GM18519 (cell line): ENCODE data around the gene DDX46.
"Not testable (repeated sequence)": the region's sequence is repeated elsewhere in the genome, so short reads cannot be mapped to it uniquely, and the experiment has no call there.

Experiments used
- ATAC-seq: cut with Tn5 transposase; IDR thresholded peaks from one replicate; pipeline ENCODE4 v1.9.1; 2021; ENCODE audit warnings: mild to moderate bottlenecking, moderate library complexity; ENCODE audit not compliant: unreplicated experiment, low FRiP score

Gene DDX46

DNA sequence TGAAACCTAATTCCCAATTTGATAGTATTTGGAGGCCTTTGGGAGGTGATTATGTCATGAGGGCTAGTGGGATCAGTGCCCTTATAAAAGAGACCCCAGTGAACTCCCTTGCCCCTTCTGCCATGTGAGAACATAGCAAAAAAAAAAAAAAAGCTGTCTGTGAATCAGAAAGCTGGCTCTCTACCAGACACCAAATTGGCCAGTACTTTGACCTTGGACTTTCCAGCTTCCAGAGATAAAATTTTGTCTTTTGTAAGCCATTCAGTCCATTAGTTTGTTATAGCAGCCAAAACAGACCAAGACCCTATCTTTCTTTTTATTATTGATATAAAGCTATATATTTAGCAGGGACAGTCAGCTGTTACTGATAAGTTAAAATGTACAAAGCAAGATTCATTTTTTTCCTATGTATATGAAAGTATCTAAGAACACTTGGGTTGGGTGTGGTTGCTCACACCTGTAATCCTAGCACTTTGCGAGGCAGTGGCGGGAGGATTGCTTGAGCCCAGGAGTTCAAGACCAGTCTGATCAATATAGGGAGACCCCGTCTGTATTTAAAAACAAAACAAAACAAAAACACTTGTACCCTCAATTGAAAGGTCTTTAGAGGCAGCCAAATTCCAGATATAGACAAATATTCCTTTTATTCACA is 79.1 kb downstream of the DDX46 start:
- no peak for ATAC-seq

GRCh38 chr5:134838361-134838760 is 79.8 kb downstream of the DDX46 start:
- ATAC-seq = not testable (repeated sequence)

DNA sequence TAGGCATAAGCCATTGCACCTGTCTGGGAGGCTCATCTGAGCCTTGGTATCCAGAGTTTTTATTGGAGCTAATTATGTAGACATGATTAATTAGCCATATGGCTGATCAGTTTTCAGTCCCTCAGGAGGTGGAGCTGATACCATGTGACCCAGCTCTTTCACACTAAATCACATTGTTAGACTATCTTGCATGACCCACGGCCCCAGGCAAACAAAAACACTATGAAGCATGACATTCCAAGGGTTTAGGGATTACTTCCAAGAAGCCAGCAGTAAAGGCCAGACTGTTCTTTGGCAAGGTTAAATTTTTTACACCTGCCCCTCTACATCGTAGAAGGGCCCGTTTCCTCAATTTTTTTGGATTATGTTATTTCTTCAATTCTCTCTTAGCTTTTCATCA is 82.2 kb downstream of the DDX46 start:
- no peak for ATAC-seq

GRCh38 chr5:134844252-134844651 is 85.7 kb downstream of the DDX46 start:
- ATAC-seq = no peak

GRCh38 chr5:134845335-134845851 is 86.8 kb downstream of the DDX46 start:
- no peak for ATAC-seq

- ATAC-seq = peak; percentile 91
Measured at GRCh38 chr5:134845852-134846640, 87.5 kb downstream of the DDX46 start, which contains the start of gene C5orf24. Gene C5orf24, plus strand, starts transcription at chr5:134845968. Its CDS starts 8,933 bp downstream, at chr5:134854901.

DNA sequence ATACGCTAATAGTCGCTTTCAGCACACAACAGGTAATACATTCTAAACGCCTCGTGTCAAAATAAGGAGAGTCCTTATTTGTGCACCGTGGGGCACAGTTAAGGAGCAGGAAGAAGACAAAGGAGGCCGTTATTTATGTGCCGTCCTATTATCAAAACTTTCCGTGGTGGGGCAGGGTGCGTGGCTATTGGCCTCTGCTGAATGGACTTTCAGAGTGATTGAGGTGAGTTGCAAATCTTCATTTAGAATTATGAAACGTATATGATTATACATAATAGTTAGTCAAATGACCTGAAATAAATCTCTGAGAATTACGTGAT is 88.0 kb downstream of the DDX46 start:
- no peak for ATAC-seq

GRCh38 chr5:134849434-134849933 is 90.9 kb downstream of the DDX46 start:
- ATAC-seq = not testable (repeated sequence)

- no peak for ATAC-seq
Measured at GRCh38 chr5:134851307-134851923, 92.8 kb downstream of the DDX46 start.

DNA sequence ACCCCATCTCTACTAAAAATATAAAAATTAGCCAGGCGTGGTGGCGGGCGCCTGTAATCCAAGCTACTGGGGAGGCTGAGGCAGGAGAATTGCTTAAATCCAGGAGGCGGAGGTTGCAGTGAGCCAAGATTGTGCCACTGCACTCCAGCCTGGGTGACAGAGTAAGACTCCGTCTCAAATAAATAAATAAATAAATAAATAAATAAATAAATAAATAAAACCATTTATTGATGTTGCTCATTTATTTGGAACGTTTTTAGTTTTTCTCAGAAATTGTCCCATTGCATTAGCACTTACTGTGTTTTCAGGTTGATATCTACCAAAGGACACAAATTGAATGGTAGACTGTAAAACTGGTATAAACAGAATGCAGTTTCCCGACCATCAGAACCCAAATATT is 97.9 kb downstream of the DDX46 start:
- ATAC-seq = not testable (repeated sequence)

DNA sequence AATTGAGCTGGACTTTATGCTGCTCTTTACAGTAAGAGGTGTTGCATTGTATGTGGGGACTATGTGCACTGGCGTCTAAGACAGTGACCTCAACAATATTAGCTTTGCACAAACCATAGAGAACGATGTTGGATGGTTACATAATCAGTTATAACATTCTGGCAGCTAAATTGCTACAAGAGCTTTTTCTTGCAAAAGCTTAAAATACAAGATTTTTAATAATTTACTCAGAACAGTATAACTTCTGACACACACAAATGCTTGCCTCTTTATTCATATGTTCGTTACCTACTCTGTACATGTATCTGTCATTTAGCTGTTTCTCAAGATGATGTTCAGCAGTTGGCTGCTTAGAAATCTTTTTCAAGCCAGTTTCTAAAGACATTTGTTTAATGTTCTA is 98.8 kb downstream of the DDX46 start:
- no peak for ATAC-seq

DNA sequence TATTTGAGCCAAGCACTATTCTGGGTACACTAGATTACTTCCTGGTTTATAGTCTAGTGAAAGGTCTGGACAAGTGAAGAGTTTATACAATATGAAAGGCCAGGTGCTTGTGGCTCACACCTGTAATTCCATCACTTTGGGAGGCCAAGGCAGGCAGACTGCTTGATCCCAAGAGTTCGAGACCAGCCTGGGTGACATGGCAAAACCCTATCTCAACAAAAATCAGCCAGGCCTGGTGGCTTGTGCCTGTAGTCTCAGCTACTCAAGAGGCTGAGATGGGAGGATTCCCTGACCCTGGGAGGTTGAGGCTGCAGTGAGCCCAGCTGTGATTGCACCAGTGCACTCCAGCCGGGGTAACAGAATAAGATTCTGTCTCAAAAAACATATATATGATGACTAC is 106.1 kb downstream of the DDX46 start:
- ATAC-seq = no peak

GRCh38 chr5:134873494-134873893 is 114.9 kb downstream of the DDX46 start:
- ATAC-seq = no peak

- peak; percentile 75 for ATAC-seq
Measured at GRCh38 chr5:134873987-134874830, 115.6 kb downstream of the DDX46 start, which contains the start of gene TXNDC15. Gene TXNDC15, plus strand, starts transcription at chr5:134874371. Its CDS starts 57 bp downstream, at chr5:134874428.

- ATAC-seq = no peak
Measured at GRCh38 chr5:134874831-134875655, 116.5 kb downstream of the DDX46 start.

- ATAC-seq = no peak
Measured at GRCh38 chr5:134877159-134877558, 118.6 kb downstream of the DDX46 start.

- ATAC-seq = no peak
Measured at GRCh38 chr5:134878403-134878802, 119.8 kb downstream of the DDX46 start.

DNA sequence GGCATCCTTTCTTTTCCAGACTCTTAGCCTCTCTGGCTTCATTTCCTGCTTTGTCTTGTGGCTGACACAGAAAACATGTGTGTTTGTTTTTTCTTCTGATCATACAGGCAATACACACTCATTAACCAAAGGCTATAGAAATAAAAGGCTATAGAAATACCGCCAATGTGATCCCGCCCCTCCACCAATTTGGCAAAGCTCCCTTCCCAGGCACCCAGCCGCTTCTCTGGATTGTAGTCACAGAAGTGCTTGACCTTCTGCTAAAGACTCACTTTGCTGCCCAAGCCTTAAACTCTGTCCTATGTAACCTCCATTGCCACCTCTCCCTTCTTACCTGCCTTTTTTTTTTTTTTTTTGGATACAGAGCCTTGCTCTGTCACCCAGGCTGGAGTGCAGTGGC is 120.9 kb downstream of the DDX46 start:
- no peak for ATAC-seq
